Activated naive CD4-positive, alpha-beta T cell treated with anti-CD3 and anti-CD28 coated beads for 36 hours (primary cell): Measurements from ENCODE around the gene HHLA2. TPM values are rescaled to one million over a fixed set of nuclear protein-coding genes. Genes with fewer than 3 reads are reported as not detected.

ENCODE experiments used
- CTCF ChIA-PET: fragments of 350-600 bp; sonication (Branson Sonifier 250); formaldehyde crosslinking; loops from one replicate; lab custom pipeline; 2021; ENCODE audit warnings: antibody characterized with exemption; lab: Charles Lee
- DNase-seq: peaks from one replicate; pipeline ENCODE4 v3.0.0-alpha.2; 2020
- H3K27ac Mint-ChIP-seq: one replicate; pipeline ENCODE4 v1.8.0; 2021; ENCODE audit warnings: mild to moderate bottlenecking, mixed read lengths
- H3K27me3 Mint-ChIP-seq: one replicate; pipeline ENCODE4 v1.8.0; 2021; ENCODE audit warnings: low read depth, mixed read lengths
- H3K36me3 Mint-ChIP-seq: one replicate; pipeline ENCODE4 v1.8.0; 2021; ENCODE audit warnings: low read depth, mixed read lengths
- H3K4me1 Mint-ChIP-seq: one replicate; pipeline ENCODE4 v1.8.0; 2021; ENCODE audit warnings: low read depth, mixed read lengths
- H3K4me3 Mint-ChIP-seq: one replicate; pipeline ENCODE4 v1.8.0; 2021; ENCODE audit warnings: mild to moderate bottlenecking, moderate library complexity, mixed read lengths
- H3K9me3 Mint-ChIP-seq: one replicate; pipeline ENCODE4 v1.8.0; 2021; ENCODE audit warnings: mixed read lengths
- intact Hi-C: fragments of 100-400 bp; cut with micrococcal nuclease; formaldehyde crosslinking; loops from one replicate; pipeline ENCODE4 v1.15.1; 2023
- total RNA-seq, 2 experiments: library from RNA; stranded (reverse); gene quantifications; one replicate each; pipeline ENCODE4 v1.2.3, GENCODE V29; 2021

The HHLA2 gene
- total RNA-seq, 2 experiments from 2014 or later = 0.22 to 0.26 TPM

DNA sequence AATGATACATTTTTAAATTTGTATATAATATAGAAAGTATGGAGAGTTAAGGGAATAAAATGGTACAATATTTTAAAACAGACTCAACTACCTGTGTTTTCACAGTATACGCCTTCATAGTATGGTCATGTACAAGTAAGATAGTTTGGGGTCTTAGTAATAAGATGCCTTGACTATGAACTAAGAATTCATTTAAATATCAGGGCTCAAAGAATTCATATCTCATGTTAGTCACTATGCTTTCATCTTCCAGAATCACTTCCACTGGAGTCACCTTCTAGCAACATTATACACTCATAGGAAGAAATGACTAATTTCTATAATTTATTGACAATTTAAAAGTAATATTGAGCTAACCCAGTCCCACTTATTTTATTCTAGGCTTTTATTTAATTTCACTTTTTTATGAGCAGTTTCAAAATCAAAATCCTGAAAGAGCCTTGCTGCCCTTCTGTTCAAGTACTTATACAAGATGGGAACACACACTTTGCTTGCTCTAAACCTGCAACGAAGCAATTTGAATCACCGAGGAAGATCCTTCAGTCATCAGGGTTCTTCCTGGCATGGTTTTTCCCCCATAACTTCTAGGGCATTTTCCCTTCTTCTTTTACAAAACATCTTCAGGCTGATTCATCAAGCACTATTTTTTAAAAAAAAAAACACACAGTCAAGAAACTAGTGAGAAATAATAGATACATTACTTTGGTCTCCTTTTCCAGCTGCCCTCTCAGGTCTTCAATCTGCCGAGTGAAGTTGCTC, 119.9 kb downstream of the HHLA2 start:
- no peak overlapping the region for H3K27ac Mint-ChIP-seq
- CTCF ChIA-PET = interaction anchor here (0.5 to 1.0 kb wide), 2 partner anchors 11 to 47 kb away, joined by 3 read pairs; no protein-coding TSS in a partner anchor
- H3K4me3 Mint-ChIP-seq = no peak overlapping the region
- peaks cover 11% of the 10 kb centered on the region for H3K27me3 Mint-ChIP-seq
- DNase-seq = peak; percentile 6
- intact Hi-C loops = loop anchor here (1.0 to 5.0 kb wide), 7 partner anchors 28 to 474 kb away; partner anchors contain the start of gene IFT57
- no peaks in the 10 kb centered on the region for H3K36me3 Mint-ChIP-seq
- peaks cover 18% of the 10 kb centered on the region for H3K4me1 Mint-ChIP-seq
- H3K9me3 Mint-ChIP-seq = no peaks in the 10 kb centered on the region

DNA sequence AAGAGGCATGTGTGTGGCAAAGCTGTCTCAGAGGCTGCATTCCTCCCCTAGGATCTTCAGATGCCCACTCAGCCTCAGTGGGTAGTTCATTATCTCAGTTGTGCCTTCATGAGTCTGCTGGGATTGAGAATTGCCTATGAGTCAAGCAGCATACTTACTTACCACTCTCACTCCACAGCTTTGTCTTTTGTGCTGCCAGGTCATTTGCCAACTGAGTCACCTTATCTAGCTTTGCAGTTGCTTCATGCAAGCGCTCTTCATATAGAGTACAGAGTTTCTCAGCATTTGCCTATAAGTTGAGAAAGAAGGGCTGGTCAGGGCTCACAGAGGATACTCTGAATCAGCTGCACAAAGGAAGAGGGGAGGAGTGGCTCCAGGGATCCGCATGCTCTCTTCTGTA, 124.6 kb downstream of the HHLA2 start:
- H3K36me3 Mint-ChIP-seq = no peaks in the 10 kb centered on the region
- peak; percentile 23 for DNase-seq
- H3K9me3 Mint-ChIP-seq = no peaks in the 10 kb centered on the region

More for the DNA sequence above, 124.6 kb downstream of the HHLA2 start:
- no peak overlapping the region for H3K27ac Mint-ChIP-seq
- no peaks in the 10 kb centered on the region for H3K27me3 Mint-ChIP-seq
- intact Hi-C loops = no loop called here
- no peak overlapping the region for H3K4me3 Mint-ChIP-seq
- peaks cover 13% of the 10 kb centered on the region for H3K4me1 Mint-ChIP-seq
- CTCF ChIA-PET = interaction anchor here (1.8 kb wide), 1 partner anchor 57 kb away, joined by 5 read pairs; no protein-coding TSS in a partner anchor

Other genes with a start within 250 kb of the HHLA2 start
- gene CD47, start 205.5 kb upstream of the HHLA2 start, total RNA-seq = 10 to 100 TPM; 60.2 to 63.7 TPM
- gene IFT57, start 74.1 kb upstream of the HHLA2 start, total RNA-seq = 10 to 100 TPM; 26.2 to 27.7 TPM
- gene MYH15, start 214.0 kb downstream of the HHLA2 start, total RNA-seq = under 1 TPM in 1 of 2 experiments, not detected in 1; 0.07 TPM